H1 (cell line): Measurements from ENCODE around the gene IL18BP. TPM values are rescaled to one million over a fixed set of nuclear protein-coding genes. Genes with fewer than 3 reads are reported as not detected.

Experiments
- CTCF ChIA-PET: fragments of 300-600 bp; sonication (Branson Sonifier 250); formaldehyde crosslinking; loops from one replicate; lab custom pipeline; 2021; ENCODE audit not compliant: partially characterized antibody; lab: Charles Lee
- POLR2A ChIA-PET: fragments of 300-600 bp; sonication (Branson Sonifier 250); formaldehyde crosslinking; loops from one replicate; lab custom pipeline; 2021; ENCODE audit warnings: inconsistent platforms; ENCODE audit not compliant: partially characterized antibody; lab: Charles Lee
- DNase-seq, 2 experiments: peaks; one replicate each; pipeline versions ENCODE4 v3.0.0 to v3.0.0-alpha.2; 2010 to 2022; ENCODE audit warnings: low spot score in 2 of 2, low read depth in 1 of 2, mixed read lengths in 1 of 2
- FAIRE-seq: peaks from 2 replicates; lab custom pipeline; 2011; peaks lifted over from hg19 to GRCh38; lab: Jason Lieb, UNC
- H2AFZ ChIP-seq: 2 replicates; pipeline ENCODE4 v1.8.1; 2012; ENCODE audit warnings: low read length, inconsistent platforms
- H2AK5ac ChIP-seq: 2 replicates; pipeline ENCODE4 v1.6.1; 2013; ENCODE audit warnings: low read depth, low read length
- H2BK120ac ChIP-seq: replicated peaks from 2 replicates; pipeline ENCODE3; 2013; ENCODE audit warnings: low read depth, low read length, inconsistent platforms
- H2BK12ac ChIP-seq: 2 replicates; pipeline ENCODE4 v1.6.1; 2013; ENCODE audit warnings: low read depth, low read length
- H2BK15ac ChIP-seq: 2 replicates; pipeline ENCODE4 v1.6.1; 2013; ENCODE audit warnings: low read length
- H2BK20ac ChIP-seq: 2 replicates; pipeline ENCODE4 v1.6.1; 2013; ENCODE audit warnings: low read length
- H2BK5ac ChIP-seq: 2 replicates; pipeline ENCODE4 v1.6.1; 2013; ENCODE audit warnings: low read depth, low read length
- H3K14ac ChIP-seq: 2 replicates; pipeline ENCODE4 v1.6.1; 2013; ENCODE audit warnings: inconsistent platforms; ENCODE audit not compliant: insufficient read length
- H3K18ac ChIP-seq: 2 replicates; pipeline ENCODE4 v1.6.1; 2013; ENCODE audit warnings: low read length; ENCODE audit errors: extremely low read depth
- H3K23ac ChIP-seq: 2 replicates; pipeline ENCODE4 v1.6.1; 2013; ENCODE audit warnings: inconsistent platforms; ENCODE audit not compliant: insufficient read length
- H3K23me2 ChIP-seq: 2 replicates; pipeline ENCODE4 v1.6.1; 2013; ENCODE audit warnings: low read depth, low read length
- H3K27ac ChIP-seq: 2 replicates; pipeline ENCODE4 v1.6.1; 2011; ENCODE audit warnings: low read depth, low read length, inconsistent platforms
- H3K27me3 ChIP-seq, 4 experiments: replicated peaks in 1 of 4; 1 replicate in 1 of 4; 2 replicates in 3 of 4; pipeline versions ENCODE4 v1.6.1 to v1.8.1; 2011 to 2013; ENCODE audit warnings: low read length in 3 of 4, mild to moderate bottlenecking in 3 of 4, inconsistent platforms in 2 of 4, mixed read lengths in 2 of 4, moderate library complexity in 1 of 4; ENCODE audit not compliant: control insufficient read depth in 3 of 4, insufficient read depth in 3 of 4; ENCODE audit errors: extremely low read depth in 1 of 4
- H3K36me3 ChIP-seq, 4 experiments: 2 replicates each; pipeline versions ENCODE4 v1.6.1 to v1.8.1; 2011 to 2013; ENCODE audit warnings: mild to moderate bottlenecking in 4 of 4, low read length in 3 of 4, moderate library complexity in 2 of 4, control low read depth in 1 of 4, inconsistent platforms in 1 of 4; ENCODE audit not compliant: insufficient read depth in 4 of 4, control insufficient read depth in 2 of 4
- H3K4ac ChIP-seq: replicated peaks from 2 replicates; pipeline ENCODE3; 2013; ENCODE audit warnings: low read length, low read depth, mixed read lengths, inconsistent platforms; ENCODE audit not compliant: insufficient read length
- H3K4me1 ChIP-seq, 4 experiments: replicated peaks in 1 of 4; 1 replicate in 1 of 4; 2 replicates in 3 of 4; pipeline versions ENCODE4 v1.6.1 to v1.8.1; 2011 to 2013; ENCODE audit warnings: low read length in 3 of 4, inconsistent platforms in 2 of 4, mixed read lengths in 1 of 4; ENCODE audit not compliant: insufficient read depth in 4 of 4, control insufficient read depth in 3 of 4
- H3K4me2 ChIP-seq, 2 experiments: 2 replicates each; pipeline versions ENCODE4 v1.6.1 to v1.8.1; 2011 to 2013; ENCODE audit warnings: low read depth in 2 of 2, low read length in 2 of 2, control low read depth in 1 of 2, inconsistent platforms in 1 of 2, mild to moderate bottlenecking in 1 of 2; ENCODE audit not compliant: insufficient read depth in 1 of 2
- H3K4me3 ChIP-seq, 4 experiments: fragments of 200-600, 300-600 bp in 1 of 4; sonication (generic), shearing (Covaris generic), sonication (Bioruptor Twin) in 1 of 4; 2 replicates each; pipeline versions ENCODE4 v1.5.1 to v1.8.1; 2011 to 2016; ENCODE audit warnings: low read length in 4 of 4, low read depth in 3 of 4, control low read depth in 2 of 4, inconsistent platforms in 2 of 4, mild to moderate bottlenecking in 2 of 4, mixed read lengths in 1 of 4, moderate library complexity in 1 of 4; ENCODE audit not compliant: insufficient read depth in 2 of 4; ENCODE audit errors: extremely low read depth in 1 of 4
- H3K56ac ChIP-seq: replicated peaks from 2 replicates; pipeline ENCODE3; 2013; ENCODE audit warnings: low read depth, mild to moderate bottlenecking, mixed read lengths, low read length, inconsistent platforms; ENCODE audit not compliant: insufficient read length
- H3K79me1 ChIP-seq: 2 replicates; pipeline ENCODE4 v1.6.1; 2013; ENCODE audit warnings: low read depth, low read length, control low read depth
- H3K79me2 ChIP-seq, 2 experiments: 2 replicates each; pipeline versions ENCODE4 v1.6.1 to v1.8.1; 2012 to 2013; ENCODE audit warnings: low read length in 2 of 2, mild to moderate bottlenecking in 2 of 2, inconsistent platforms in 1 of 2; ENCODE audit not compliant: insufficient read depth in 2 of 2, control insufficient read depth in 1 of 2
- H3K9ac ChIP-seq, 4 experiments: replicated peaks in 1 of 4; 1 replicate in 1 of 4; 2 replicates in 3 of 4; pipeline versions ENCODE4 v1.6.1 to v1.8.1; 2011 to 2013; ENCODE audit warnings: low read depth in 3 of 4, low read length in 3 of 4, control low read depth in 2 of 4, mild to moderate bottlenecking in 2 of 4, moderate library complexity in 2 of 4, inconsistent platforms in 1 of 4; ENCODE audit errors: extremely low read depth in 1 of 4
- H3K9me3 ChIP-seq, 2 experiments: 2 replicates each; pipeline versions ENCODE4 v1.6.1 to v1.8.1; 2012 to 2013; ENCODE audit warnings: mild to moderate bottlenecking in 2 of 2, moderate library complexity in 2 of 2, control low read depth in 1 of 2, inconsistent platforms in 1 of 2, low read depth in 1 of 2, low read length in 1 of 2, mixed read lengths in 1 of 2; ENCODE audit not compliant: insufficient read depth in 2 of 2
- H4K20me1 ChIP-seq, 2 experiments: replicated peaks in 1 of 2; 2 replicates each; pipeline versions ENCODE3 to v1.8.1; 2011 to 2013; ENCODE audit warnings: inconsistent platforms in 2 of 2, low read length in 2 of 2, mild to moderate bottlenecking in 1 of 2; ENCODE audit not compliant: insufficient read depth in 2 of 2, control insufficient read depth in 1 of 2
- H4K5ac ChIP-seq: 2 replicates; pipeline ENCODE4 v1.6.1; 2013; ENCODE audit warnings: low read length, low read depth, mixed read lengths, inconsistent platforms; ENCODE audit not compliant: insufficient read length
- H4K8ac ChIP-seq: 2 replicates; pipeline ENCODE4 v1.8.0; 2013; ENCODE audit warnings: mild to moderate bottlenecking, moderate library complexity, low read length, inconsistent platforms; ENCODE audit not compliant: insufficient read depth; ENCODE audit errors: extremely low read depth
- H4K91ac ChIP-seq: replicated peaks from 2 replicates; pipeline ENCODE3; 2013; ENCODE audit warnings: low read length, mixed read lengths, inconsistent platforms; ENCODE audit not compliant: insufficient read length
- ATF3 ChIP-seq: IDR thresholded peaks from 2 replicates; pipeline ENCODE4 v1.6.1; 2011; ENCODE audit warnings: low read depth, mild to moderate bottlenecking, low read length; ENCODE audit not compliant: insufficient read depth
- CBX8 ChIP-seq: fragments of 300-800, 300-1000 bp; sonication (generic); IDR thresholded peaks from 2 replicates; pipeline ENCODE4 v1.7.1; 2016; ENCODE audit warnings: low read depth, low read length, borderline replicate concordance
- JUND ChIP-seq: IDR thresholded peaks from 2 replicates; pipeline ENCODE4 v1.6.1; 2011; ENCODE audit warnings: mild to moderate bottlenecking, improper control_type of control experiment, low read length
- NANOG ChIP-seq: IDR thresholded peaks from 2 replicates; pipeline ENCODE4 v1.6.1; 2011; ENCODE audit warnings: low read length, low read depth, mild to moderate bottlenecking, inconsistent platforms; ENCODE audit not compliant: insufficient read depth, poor library complexity, severe bottlenecking
- NRF1 ChIP-seq: IDR thresholded peaks from 2 replicates; pipeline ENCODE4 v1.6.1; 2011; ENCODE audit warnings: mild to moderate bottlenecking, low read depth, low read length, improper control_type of control experiment
- PHF8 ChIP-seq: fragments of 200-600 bp; sonication (generic); conservative IDR thresholded peaks from 2 replicates; pipeline ENCODE4 v1.7.1; 2012; ENCODE audit warnings: low read depth, mild to moderate bottlenecking, inconsistent platforms, low read length, moderate library complexity
- POLR2AphosphoS5 ChIP-seq: IDR thresholded peaks from 2 replicates; pipeline ENCODE4 v1.6.1; 2011; ENCODE audit warnings: low read depth, low read length
- SIN3A ChIP-seq, 2 experiments: IDR thresholded peaks in 1 of 2; conservative IDR thresholded peaks in 1 of 2; 2 replicates each; pipeline ENCODE4 v1.6.1; 2011 to 2012; ENCODE audit warnings: low read length in 2 of 2, improper control_type of control experiment in 1 of 2, low read depth in 1 of 2, mild to moderate bottlenecking in 1 of 2
- WGBS, 2 experiments: shearing (Covaris generic) in 1 of 2; methylation state at CpG; one replicate each; pipeline versions ENCODE4 v1.1.6 to v1.1.7; 2013 to 2015; ENCODE audit warnings: low lambda C conversion rate in 2 of 2, mixed read lengths in 2 of 2, inconsistent platforms in 1 of 2, low coverage in 1 of 2, missing lambda C conversion rate in 1 of 2; ENCODE audit not compliant: insufficient replicate concordance in 2 of 2, insufficient coverage in 1 of 2, insufficient read length in 1 of 2; ENCODE audit errors: extremely low coverage in 1 of 2, missing lambda C conversion rate in 1 of 2; 5-methylcytosine and 5-hydroxymethylcytosine counted together
- polyA plus RNA-seq, 7 experiments: library from polyadenylated mRNA; depleted of rRNA in 3 of 7; stranded (reverse) in 5 of 7; unstranded in 2 of 7; fragments of >200 nt in 5 of 7; fragments of 200-250 nt in 2 of 7; gene quantifications; 1 replicate in 5 of 7; 2 replicates in 1 of 7; 4 replicates in 1 of 7; pipeline versions ENCODE4 v1.2.1 to v1.2.3, GENCODE V29; 2011 to 2013; ENCODE audit warnings: missing spikeins in 2 of 7, mixed read lengths in 2 of 7
- total RNA-seq: library from RNA; stranded (reverse); fragmentation: NEBNext Ultra II Directional; extraction: Animal tissue kit (Norgen Biotek cat#: 25700); gene quantifications from 2 replicates; pipeline ENCODE4 v1.2.1, GENCODE V29; 2021

IL18BP gene
- total and polyA plus RNA-seq, 2 of the 8 experiments (the other 6 are each of a cell fraction or from before 2014, with no cell fraction given): 9.8 to 17.0 TPM

GRCh38 chr11:72036687-72037086 is 38.0 kb downstream of the IL18BP start:
- H4K5ac ChIP-seq: no peak overlapping the region
- H4K20me1 ChIP-seq: no peaks in the 10 kb centered on the region
- no peak overlapping the region for H3K4ac ChIP-seq
- no peak overlapping the region for H3K56ac ChIP-seq
- H3K4me2 ChIP-seq: no peak overlapping the region
- H3K36me3 ChIP-seq: peaks cover 2 to 24% (median 7%) of the 10 kb centered on the region in 4 experiments; a peak in 5 of 8 replicates
- no peak overlapping the region for H2BK20ac ChIP-seq
- no peak overlapping the region for H2BK5ac ChIP-seq
- peaks cover 7% of the 10 kb centered on the region for H3K23me2 ChIP-seq
- DNase-seq (no peak), FAIRE-seq (no peak)
- no peak overlapping the region for H2AFZ ChIP-seq
- H2AK5ac ChIP-seq: no peak overlapping the region
- no peak overlapping the region for H3K23ac ChIP-seq
- H3K4me1 ChIP-seq: peaks cover 21 to 30% (median 27%) of the 10 kb centered on the region in 4 experiments
- ChIA-PET POLR2A (no interaction called here), CTCF (interaction anchor here (1.0 to 25.0 kb wide), 4 partner anchors 12 to 59 kb away, joined by 3 to 423 read pairs (median 5); partner anchors contain the start of gene LAMTOR1)
- H2BK15ac ChIP-seq: no peak overlapping the region
- no peaks in the 10 kb centered on the region for H3K27me3 ChIP-seq
- H3K4me3 ChIP-seq: no peak overlapping the region
- H3K79me2 ChIP-seq: peaks cover 10 to 47% of the 10 kb centered on the region in 2 experiments; a peak in 3 of 4 replicates
- 90% methylated on average over 3 of the region's 3 CpGs; no CpG with 5 or more reads in 1 of the 2 experiments for WGBS, 2 experiments
- no peak overlapping the region for H2BK120ac ChIP-seq
- H3K79me1 ChIP-seq: peaks cover 15% of the 10 kb centered on the region
- no peak overlapping the region for H4K91ac ChIP-seq
- no peak overlapping the region for H3K9ac ChIP-seq
- no peak overlapping the region for H2BK12ac ChIP-seq
- no peak overlapping the region for H3K18ac ChIP-seq
- no peak overlapping the region for H3K27ac ChIP-seq
- no peak overlapping the region for H3K14ac ChIP-seq
- no peaks in the 10 kb centered on the region for H3K9me3 ChIP-seq
- no peak overlapping the region for H4K8ac ChIP-seq
- TF ChIP-seq NANOG (no peak), NRF1 (no peak), PHF8 (no peak), ATF3 (no peak), SIN3A (conservative IDR thresholded peaks at IDR 0.05 in 1 of 2, IDR thresholded peaks at IDR 0.05 in 1 of 2; ENCODE audit: low read depth in 1 of 2, low read length in 2 of 2) (no peak), POLR2AphosphoS5 (no peak), CBX8 (no peak), JUND (no peak)
